Measurements from ENCODE around the gene RNU2-1.
A peak's percentile ranks its signal among the peaks of the same experiment; 100 is the strongest.
"Not testable (repeated sequence)": the region's sequence is repeated elsewhere in the genome, so short reads cannot be mapped to it uniquely, and the experiment has no call there.

The RNU2-1 gene

GRCh38 chr17:43216369-43216761, 17.4 kb downstream of the RNU2-1 start:
- no peak for DNase-seq (ENCODE audit: low read depth in 2 of 2)

GRCh38 chr17:43215341-43215740, 18.4 kb downstream of the RNU2-1 start:
- DNase-seq (ENCODE audit: low read depth in 2 of 2): no peak

GRCh38 chr17:43213545-43213944, 20.2 kb downstream of the RNU2-1 start:
- DNase-seq (ENCODE audit: low read depth in 2 of 2): no peak

- no peak for DNase-seq (ENCODE audit: low read depth in 2 of 2)
Measured at GRCh38 chr17:43212641-43213490, 20.9 kb downstream of the RNU2-1 start.

- DNase-seq (ENCODE audit: low read depth in 2 of 2): peak; percentile 59 to 67
Measured at GRCh38 chr17:43211480-43212402, 22.0 kb downstream of the RNU2-1 start, which contains the start of gene TMEM106A. TSS of gene TMEM106A (plus strand) at chr17:43211875. CDS start at chr17:43213042, 1,167 bp downstream.

- DNase-seq (ENCODE audit: low read depth in 2 of 2): no peak
Measured at GRCh38 chr17:43211123-43211479, 22.7 kb downstream of the RNU2-1 start.

GRCh38 chr17:43210576-43210975, 23.2 kb downstream of the RNU2-1 start:
- no peak for DNase-seq (ENCODE audit: low read depth in 2 of 2)

- not testable (repeated sequence) for DNase-seq (ENCODE audit: low read depth in 2 of 2)
Measured at GRCh38 chr17:43203013-43203412, 30.8 kb downstream of the RNU2-1 start.

GRCh38 chr17:43200127-43200526, 33.6 kb downstream of the RNU2-1 start:
- no peak for DNase-seq (ENCODE audit: low read depth in 2 of 2)

- no peak for DNase-seq (ENCODE audit: low read depth in 2 of 2)
Measured at GRCh38 chr17:43199633-43200032, 34.1 kb downstream of the RNU2-1 start.

GRCh38 chr17:43193251-43193650, 40.5 kb downstream of the RNU2-1 start:
- DNase-seq (ENCODE audit: low read depth in 2 of 2): no peak

GRCh38 chr17:43186656-43187055, 47.1 kb downstream of the RNU2-1 start:
- not testable (repeated sequence) for DNase-seq (ENCODE audit: low read depth in 2 of 2)

GRCh38 chr17:43183921-43184320, 49.9 kb downstream of the RNU2-1 start:
- DNase-seq (ENCODE audit: low read depth in 2 of 2): no peak

Data from stimulated activated CD4-positive, alpha-beta T cell treated with anti-CD3 and anti-CD28 coated beads, Interleukin-12 subunit alpha, Interleukin-12 subunit beta, amount 100 ng/mL, for 24 hours (primary cell).